Measurements from ENCODE around the gene STAB1.

GRCh38 chr3:52552089-52552488 lies 57.0 kb downstream of the STAB1 start:
- TF ChIP-seq CSRNP3 (CRISPR knock-in tag; IDR thresholded peaks at IDR 0.05) (no peak), ZNF70 (CRISPR knock-in tag; IDR thresholded peaks at IDR 0.05) (no peak), TSHZ2 (CRISPR knock-in tag; IDR thresholded peaks at IDR 0.05) (no peak), ESRRG (CRISPR knock-in tag; IDR thresholded peaks at IDR 0.05) (no peak), RARB (CRISPR knock-in tag; IDR thresholded peaks at IDR 0.05) (no peak), PATZ1 (CRISPR knock-in tag; IDR thresholded peaks at IDR 0.05; ENCODE audit: borderline replicate concordance) (no peak)
- TF ChIP-seq, protein P1, sequence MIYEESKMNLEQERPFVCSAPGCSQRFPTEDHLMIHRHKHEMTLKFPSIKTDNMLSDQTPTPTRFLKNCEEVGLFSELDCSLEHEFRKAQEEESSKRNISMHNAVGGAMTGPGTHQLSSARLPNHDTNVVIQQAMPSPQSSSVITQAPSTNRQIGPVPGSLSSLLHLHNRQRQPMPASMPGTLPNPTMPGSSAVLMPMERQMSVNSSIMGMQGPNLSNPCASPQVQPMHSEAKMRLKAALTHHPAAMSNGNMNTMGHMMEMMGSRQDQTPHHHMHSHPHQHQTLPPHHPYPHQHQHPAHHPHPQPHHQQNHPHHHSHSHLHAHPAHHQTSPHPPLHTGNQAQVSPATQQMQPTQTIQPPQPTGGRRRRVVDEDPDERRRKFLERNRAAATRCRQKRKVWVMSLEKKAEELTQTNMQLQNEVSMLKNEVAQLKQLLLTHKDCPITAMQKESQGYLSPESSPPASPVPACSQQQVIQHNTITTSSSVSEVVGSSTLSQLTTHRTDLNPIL (CRISPR knock-in tag; IDR thresholded peaks at IDR 0.05; ENCODE audit: low read depth), result no peak
